ENCODE measurements around the gene NCAPD2. TPM values are rescaled to one million over a fixed set of nuclear protein-coding genes. Genes with fewer than 3 reads are reported as not detected.

The NCAPD2 gene, protein sequence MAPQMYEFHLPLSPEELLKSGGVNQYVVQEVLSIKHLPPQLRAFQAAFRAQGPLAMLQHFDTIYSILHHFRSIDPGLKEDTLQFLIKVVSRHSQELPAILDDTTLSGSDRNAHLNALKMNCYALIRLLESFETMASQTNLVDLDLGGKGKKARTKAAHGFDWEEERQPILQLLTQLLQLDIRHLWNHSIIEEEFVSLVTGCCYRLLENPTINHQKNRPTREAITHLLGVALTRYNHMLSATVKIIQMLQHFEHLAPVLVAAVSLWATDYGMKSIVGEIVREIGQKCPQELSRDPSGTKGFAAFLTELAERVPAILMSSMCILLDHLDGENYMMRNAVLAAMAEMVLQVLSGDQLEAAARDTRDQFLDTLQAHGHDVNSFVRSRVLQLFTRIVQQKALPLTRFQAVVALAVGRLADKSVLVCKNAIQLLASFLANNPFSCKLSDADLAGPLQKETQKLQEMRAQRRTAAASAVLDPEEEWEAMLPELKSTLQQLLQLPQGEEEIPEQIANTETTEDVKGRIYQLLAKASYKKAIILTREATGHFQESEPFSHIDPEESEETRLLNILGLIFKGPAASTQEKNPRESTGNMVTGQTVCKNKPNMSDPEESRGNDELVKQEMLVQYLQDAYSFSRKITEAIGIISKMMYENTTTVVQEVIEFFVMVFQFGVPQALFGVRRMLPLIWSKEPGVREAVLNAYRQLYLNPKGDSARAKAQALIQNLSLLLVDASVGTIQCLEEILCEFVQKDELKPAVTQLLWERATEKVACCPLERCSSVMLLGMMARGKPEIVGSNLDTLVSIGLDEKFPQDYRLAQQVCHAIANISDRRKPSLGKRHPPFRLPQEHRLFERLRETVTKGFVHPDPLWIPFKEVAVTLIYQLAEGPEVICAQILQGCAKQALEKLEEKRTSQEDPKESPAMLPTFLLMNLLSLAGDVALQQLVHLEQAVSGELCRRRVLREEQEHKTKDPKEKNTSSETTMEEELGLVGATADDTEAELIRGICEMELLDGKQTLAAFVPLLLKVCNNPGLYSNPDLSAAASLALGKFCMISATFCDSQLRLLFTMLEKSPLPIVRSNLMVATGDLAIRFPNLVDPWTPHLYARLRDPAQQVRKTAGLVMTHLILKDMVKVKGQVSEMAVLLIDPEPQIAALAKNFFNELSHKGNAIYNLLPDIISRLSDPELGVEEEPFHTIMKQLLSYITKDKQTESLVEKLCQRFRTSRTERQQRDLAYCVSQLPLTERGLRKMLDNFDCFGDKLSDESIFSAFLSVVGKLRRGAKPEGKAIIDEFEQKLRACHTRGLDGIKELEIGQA (N-terminal part only)
- total RNA-seq = 100 to 1,000 TPM; 173 to 200 TPM

GRCh38 chr12:6493497-6494257 lies at the start of gene NCAPD2:
TSS of gene NCAPD2 (plus strand) at chr12:6494102. CDS start at chr12:6495099, 997 bp downstream.
- peak; percentile 87 for ATAC-seq
- peak; percentile 99 for DNase-seq
- no peaks in the 10 kb centered on the region for H3K27me3 Mint-ChIP-seq
- H3K36me3 Mint-ChIP-seq = peaks cover 45% of the 10 kb centered on the region
- no peaks in the 10 kb centered on the region for H3K9me3 Mint-ChIP-seq (ENCODE audit: low read depth)
- peak within 1 kb of the TSS; percentile 91 for H3K4me3 Mint-ChIP-seq
- peaks cover 43% of the 10 kb centered on the region for H3K4me1 Mint-ChIP-seq
- CTCF ChIA-PET = interaction anchor here (0.6 to 2.6 kb wide), 21 partner anchors 9 to 230 kb away, joined by 3 to 12 read pairs (median 4); partner anchors contain the start of genes COPS7A, GAPDH, NOP2 and TAPBPL
- H3K27ac Mint-ChIP-seq = peak within 1 kb of the TSS; percentile 95

DNA sequence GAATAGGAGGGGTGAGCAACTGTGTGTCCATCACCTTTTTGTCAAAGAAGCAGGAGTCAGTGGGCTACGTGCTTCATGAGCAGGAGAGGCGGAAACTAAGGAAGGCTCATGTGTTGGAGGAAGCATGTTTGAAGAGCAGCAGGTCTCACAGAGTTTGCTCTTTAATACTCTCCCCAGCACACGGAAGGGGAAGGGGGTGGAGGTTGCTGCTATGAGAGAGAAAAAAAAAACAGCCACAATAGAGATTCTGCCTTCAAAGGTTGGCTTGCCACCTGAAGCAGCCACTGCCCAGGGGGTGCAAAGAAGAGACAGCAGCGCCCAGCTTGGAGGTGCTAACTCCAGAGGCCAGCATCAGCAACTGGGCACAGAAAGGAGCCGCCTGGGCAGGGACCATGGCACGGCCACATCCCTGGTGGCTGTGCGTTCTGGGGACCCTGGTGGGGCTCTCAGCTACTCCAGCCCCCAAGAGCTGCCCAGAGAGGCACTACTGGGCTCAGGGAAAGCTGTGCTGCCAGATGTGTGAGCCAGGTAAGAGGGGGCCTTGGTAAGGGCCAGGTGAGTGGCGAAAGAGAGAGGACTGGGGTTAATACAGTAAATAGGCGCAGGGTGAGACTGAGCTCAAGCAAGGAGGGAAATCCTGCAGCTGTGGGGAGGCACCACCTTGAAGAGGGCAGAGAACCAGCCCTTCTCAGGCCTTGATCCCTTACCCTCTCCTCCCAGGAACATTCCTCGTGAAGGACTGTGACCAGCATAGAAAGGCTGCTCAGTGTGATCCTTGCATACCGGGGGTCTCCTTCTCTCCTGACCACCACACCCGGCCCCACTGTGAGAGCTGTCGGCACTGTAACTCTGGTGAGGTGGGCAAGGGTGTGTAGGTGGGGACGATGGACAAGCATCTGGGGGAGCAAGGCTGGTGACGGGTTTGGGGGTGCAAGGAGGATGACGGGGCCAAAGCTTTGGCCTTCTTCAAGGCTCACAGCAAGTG lies 48.9 kb upstream of the NCAPD2 start, which contains the start of gene CD27:
Gene CD27, plus strand, starts transcription at position 252 of the 985 bp plus-strand sequence. Its CDS starts 141 bp downstream, at position 393.
- Mint-ChIP-seq H3K27me3 (no peaks in the 10 kb centered on the region), H3K4me3 (peak within 1 kb of the TSS; percentile 80), H3K27ac (peak within 1 kb of the TSS; percentile 87), H3K4me1 (peaks cover 64% of the 10 kb centered on the region), H3K36me3 (peaks cover 25% of the 10 kb centered on the region), H3K9me3 (ENCODE audit: low read depth) (no peaks in the 10 kb centered on the region)
- ATAC-seq (peak; percentile 49), DNase-seq (no peak)
- CTCF ChIA-PET = interaction anchor here (0.8 to 6.1 kb wide), 7 partner anchors 11 to 244 kb away, joined by 3 to 45 read pairs (median 6); partner anchors contain the start of genes GAPDH, VAMP1 and ZNF384

DNA sequence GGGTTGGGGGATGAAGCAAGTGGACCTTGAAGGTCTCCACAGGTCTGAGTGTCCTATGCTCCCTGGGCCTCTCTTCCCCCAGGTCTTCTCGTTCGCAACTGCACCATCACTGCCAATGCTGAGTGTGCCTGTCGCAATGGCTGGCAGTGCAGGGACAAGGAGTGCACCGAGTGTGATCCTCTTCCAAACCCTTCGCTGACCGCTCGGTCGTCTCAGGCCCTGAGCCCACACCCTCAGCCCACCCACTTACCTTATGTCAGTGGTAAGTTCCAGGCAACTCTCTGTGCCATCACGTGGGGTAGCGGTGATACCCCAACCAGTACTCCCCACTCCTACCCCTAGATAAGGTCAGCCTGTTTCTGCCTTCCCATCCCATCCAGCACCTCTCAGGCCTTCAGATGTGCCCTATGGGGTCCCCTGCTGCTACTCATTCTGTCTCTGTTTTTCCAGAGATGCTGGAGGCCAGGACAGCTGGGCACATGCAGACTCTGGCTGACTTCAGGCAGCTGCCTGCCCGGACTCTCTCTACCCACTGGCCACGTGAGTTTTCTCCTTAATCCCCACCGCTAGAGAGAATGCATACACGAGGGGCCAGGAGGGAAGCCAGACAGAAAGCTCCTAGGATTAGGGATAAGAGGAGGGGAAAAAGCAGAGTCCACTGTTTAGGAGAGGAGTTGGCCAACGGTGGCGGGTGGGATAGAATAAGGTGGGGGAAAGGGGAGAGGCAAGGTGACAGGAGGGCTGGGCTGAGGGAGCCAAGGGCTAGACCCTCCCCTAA lies 43.6 kb upstream of the NCAPD2 start:
- no peak for DNase-seq
- Mint-ChIP-seq H3K36me3 (peaks cover 51% of the 10 kb centered on the region), H3K4me3 (peak overlapping the region; percentile 97), H3K27me3 (no peaks in the 10 kb centered on the region), H3K27ac (peak overlapping the region; percentile 94), H3K4me1 (peaks cover 65% of the 10 kb centered on the region), H3K9me3 (ENCODE audit: low read depth) (no peaks in the 10 kb centered on the region)
- CTCF ChIA-PET = interaction anchor here (1.3 to 3.8 kb wide), 7 partner anchors 10 to 45 kb away, joined by 4 to 42 read pairs (median 13); partner anchors contain the start of gene VAMP1
- no peak for ATAC-seq

GRCh38 chr12:6450869-6451347 lies 43.0 kb upstream of the NCAPD2 start:
- no peaks in the 10 kb centered on the region for H3K27me3 Mint-ChIP-seq
- peak overlapping the region; percentile 97 for H3K4me3 Mint-ChIP-seq
- H3K36me3 Mint-ChIP-seq = peaks cover 49% of the 10 kb centered on the region
- H3K9me3 Mint-ChIP-seq (ENCODE audit: low read depth) = no peaks in the 10 kb centered on the region
- H3K27ac Mint-ChIP-seq = peak overlapping the region; percentile 94
- CTCF ChIA-PET = interaction anchor here (0.7 to 3.8 kb wide), 13 partner anchors 11 to 116 kb away, joined by 3 to 42 read pairs (median 6); partner anchors contain the start of genes MRPL51 and VAMP1
- ATAC-seq (peak; percentile 1), DNase-seq (no peak)
- H3K4me1 Mint-ChIP-seq = peaks cover 63% of the 10 kb centered on the region

GRCh38 chr12:6451348-6452244 lies 42.3 kb upstream of the NCAPD2 start, which contains the start of gene TAPBPL:
TSS of gene TAPBPL (plus strand) at chr12:6452042. CDS start at chr12:6452249, 207 bp downstream.
- H3K27ac Mint-ChIP-seq = peak within 1 kb of the TSS; percentile 94
- DNase-seq (peak; percentile 90), ATAC-seq (peak; percentile 84)
- no peaks in the 10 kb centered on the region for H3K9me3 Mint-ChIP-seq (ENCODE audit: low read depth)
- CTCF ChIA-PET = interaction anchor here (0.6 to 3.8 kb wide), 16 partner anchors 11 to 130 kb away, joined by 3 to 42 read pairs (median 5); partner anchors contain the start of genes MRPL51 and VAMP1
- peaks cover 59% of the 10 kb centered on the region for H3K4me1 Mint-ChIP-seq
- no peaks in the 10 kb centered on the region for H3K27me3 Mint-ChIP-seq
- peak within 1 kb of the TSS; percentile 97 for H3K4me3 Mint-ChIP-seq
- peaks cover 48% of the 10 kb centered on the region for H3K36me3 Mint-ChIP-seq

DNA sequence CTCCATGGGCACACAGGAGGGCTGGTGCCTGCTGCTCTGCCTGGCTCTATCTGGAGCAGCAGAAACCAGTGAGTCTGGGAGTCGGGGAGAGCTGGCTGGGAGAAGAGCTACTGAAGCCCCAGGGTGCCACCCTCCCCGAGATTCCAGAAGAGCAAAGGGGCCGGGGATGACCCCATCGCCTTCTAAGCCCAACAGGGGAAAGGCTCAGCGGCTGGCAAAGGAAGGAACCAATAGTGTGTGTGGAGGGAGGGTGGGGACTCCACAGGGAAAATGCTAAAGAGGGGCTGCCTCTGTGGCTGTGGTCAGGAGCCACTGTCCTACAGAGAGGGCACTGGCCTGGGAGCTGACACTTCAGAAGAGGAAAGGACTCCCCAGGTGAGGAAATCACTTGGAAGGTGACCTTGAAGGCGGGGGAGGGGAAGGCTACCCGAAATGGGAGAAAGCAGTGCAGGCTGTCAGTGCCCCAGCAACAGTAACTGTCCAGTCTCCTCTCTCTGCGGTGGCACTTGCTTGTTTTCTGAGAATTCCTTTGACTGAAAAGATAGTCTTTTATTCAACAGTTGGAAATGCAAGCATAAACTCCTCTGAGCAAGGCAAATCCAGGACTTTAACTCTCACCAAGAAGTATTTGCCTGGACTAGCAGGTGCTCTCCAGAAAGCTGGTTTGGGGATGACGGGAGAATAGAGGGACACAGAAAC lies 41.5 kb upstream of the NCAPD2 start:
- Mint-ChIP-seq H3K27me3 (no peaks in the 10 kb centered on the region), H3K27ac (peak overlapping the region; percentile 94), H3K9me3 (ENCODE audit: low read depth) (no peaks in the 10 kb centered on the region), H3K4me3 (peak overlapping the region; percentile 97), H3K4me1 (peaks cover 58% of the 10 kb centered on the region), H3K36me3 (peaks cover 48% of the 10 kb centered on the region)
- ATAC-seq (peak; percentile 12), DNase-seq (peak; percentile 61)
- CTCF ChIA-PET = interaction anchor here (0.6 to 3.8 kb wide), 16 partner anchors 10 to 131 kb away, joined by 3 to 42 read pairs (median 5); partner anchors contain the start of genes MRPL51 and VAMP1

DNA sequence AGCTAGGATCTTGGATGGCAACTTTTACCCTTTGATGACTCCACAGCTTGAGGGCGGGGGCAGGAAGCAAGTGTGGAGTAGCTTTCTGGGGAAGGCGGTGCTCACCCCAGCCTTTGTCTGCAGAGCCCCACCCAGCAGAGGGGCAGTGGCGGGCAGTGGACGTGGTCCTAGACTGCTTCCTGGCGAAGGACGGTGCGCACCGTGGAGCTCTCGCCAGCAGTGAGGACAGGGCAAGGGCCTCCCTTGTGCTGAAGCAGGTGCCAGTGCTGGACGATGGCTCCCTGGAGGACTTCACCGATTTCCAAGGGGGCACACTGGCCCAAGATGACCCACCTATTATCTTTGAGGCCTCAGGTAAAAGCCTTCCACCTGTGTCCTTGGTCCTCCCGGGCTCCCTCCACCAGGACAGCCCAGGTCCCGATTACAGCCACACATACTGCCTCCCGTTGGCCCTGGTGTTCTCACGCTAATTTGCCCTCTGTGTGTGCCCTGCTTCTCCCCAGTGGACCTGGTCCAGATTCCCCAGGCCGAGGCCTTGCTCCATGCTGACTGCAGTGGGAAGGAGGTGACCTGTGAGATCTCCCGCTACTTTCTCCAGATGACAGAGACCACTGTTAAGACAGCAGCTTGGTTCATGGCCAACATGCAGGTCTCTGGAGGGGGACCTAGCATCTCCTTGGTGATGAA lies 40.8 kb upstream of the NCAPD2 start:
- CTCF ChIA-PET = interaction anchor here (0.6 to 3.8 kb wide), 13 partner anchors 9 to 118 kb away, joined by 3 to 42 read pairs (median 6); partner anchors contain the start of gene VAMP1
- Mint-ChIP-seq H3K4me1 (peaks cover 54% of the 10 kb centered on the region), H3K36me3 (peaks cover 47% of the 10 kb centered on the region), H3K27me3 (no peaks in the 10 kb centered on the region), H3K9me3 (ENCODE audit: low read depth) (no peaks in the 10 kb centered on the region), H3K27ac (peak overlapping the region; percentile 94), H3K4me3 (peak overlapping the region; percentile 97)
- peak; percentile 71 for DNase-seq
- peak; percentile 32 for ATAC-seq

GRCh38 chr12:6457220-6457945 lies 36.5 kb upstream of the NCAPD2 start:
- ATAC-seq = no peak
- DNase-seq = no peak
- no peaks in the 10 kb centered on the region for H3K27me3 Mint-ChIP-seq
- H3K27ac Mint-ChIP-seq = peak overlapping the region; percentile 52
- CTCF ChIA-PET = interaction anchor here (1.0 to 2.2 kb wide), 2 partner anchors 8 to 14 kb away, joined by 4 to 8 read pairs; no protein-coding TSS in a partner anchor
- peaks cover 77% of the 10 kb centered on the region for H3K4me1 Mint-ChIP-seq
- no peak overlapping the region for H3K4me3 Mint-ChIP-seq
- no peaks in the 10 kb centered on the region for H3K9me3 Mint-ChIP-seq (ENCODE audit: low read depth)
- peaks cover 75% of the 10 kb centered on the region for H3K36me3 Mint-ChIP-seq

All from activated CD8-positive, alpha-beta memory T cell treated with anti-CD3 and anti-CD28 coated beads, Interleukin-2, amount 10 ng/mL, durations not matched to agents 7 days and 5 days (primary cell).